HG02678 (cell line): ENCODE results near the gene AFM.

ENCODE experiments used
- ATAC-seq: cut with Tn5 transposase; IDR thresholded peaks from one replicate; pipeline ENCODE4 v1.9.1; 2021; ENCODE audit warnings: mild to moderate bottlenecking, moderate library complexity; ENCODE audit not compliant: unreplicated experiment

The AFM gene

DNA sequence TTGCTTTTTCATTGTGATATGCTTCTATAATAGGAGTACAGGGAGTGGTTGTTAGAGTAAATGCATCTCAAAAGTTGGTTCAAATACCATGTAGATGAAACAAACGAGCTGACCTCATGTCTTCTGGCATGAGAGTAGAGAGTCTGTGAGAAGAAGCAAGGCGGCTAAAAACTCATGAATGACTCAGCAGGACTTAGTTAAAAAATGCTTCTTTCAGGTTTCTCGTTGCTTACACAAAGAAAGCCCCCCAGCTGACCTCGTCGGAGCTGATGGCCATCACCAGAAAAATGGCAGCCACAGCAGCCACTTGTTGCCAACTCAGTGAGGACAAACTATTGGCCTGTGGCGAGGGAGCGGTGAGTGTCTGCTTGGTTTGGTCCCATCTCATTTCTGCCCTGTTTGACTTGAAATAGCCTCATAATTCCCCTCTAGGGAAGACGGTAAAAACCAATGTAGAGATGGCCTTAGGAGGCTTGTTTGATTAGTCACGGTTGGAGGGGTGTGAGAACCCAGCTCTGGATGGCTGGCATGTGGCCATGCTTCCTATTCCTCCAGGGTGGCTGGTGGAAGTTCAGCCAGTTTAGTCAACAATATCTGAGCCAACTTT, 31.0 kb upstream of the AFM start:
- ATAC-seq = no peak

DNA sequence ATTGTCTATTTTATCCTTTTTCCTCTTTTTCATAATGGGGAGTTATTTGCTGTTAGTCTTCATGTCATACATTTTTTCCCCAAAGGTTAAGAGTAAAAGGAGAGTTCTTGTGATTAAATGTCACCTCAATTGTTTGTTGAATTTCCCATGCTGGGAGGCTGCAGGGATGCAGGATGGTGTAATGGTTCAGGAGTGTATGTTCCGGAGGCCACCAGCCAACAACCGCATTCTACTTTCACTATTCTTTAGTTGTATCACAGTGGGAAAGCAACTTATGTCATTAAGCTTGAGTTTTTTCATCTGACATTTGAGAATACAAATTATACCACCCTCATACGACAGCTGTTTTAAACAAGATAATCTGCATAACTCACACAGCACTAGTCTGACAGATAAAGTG, 30.1 kb upstream of the AFM start:
- no peak for ATAC-seq

DNA sequence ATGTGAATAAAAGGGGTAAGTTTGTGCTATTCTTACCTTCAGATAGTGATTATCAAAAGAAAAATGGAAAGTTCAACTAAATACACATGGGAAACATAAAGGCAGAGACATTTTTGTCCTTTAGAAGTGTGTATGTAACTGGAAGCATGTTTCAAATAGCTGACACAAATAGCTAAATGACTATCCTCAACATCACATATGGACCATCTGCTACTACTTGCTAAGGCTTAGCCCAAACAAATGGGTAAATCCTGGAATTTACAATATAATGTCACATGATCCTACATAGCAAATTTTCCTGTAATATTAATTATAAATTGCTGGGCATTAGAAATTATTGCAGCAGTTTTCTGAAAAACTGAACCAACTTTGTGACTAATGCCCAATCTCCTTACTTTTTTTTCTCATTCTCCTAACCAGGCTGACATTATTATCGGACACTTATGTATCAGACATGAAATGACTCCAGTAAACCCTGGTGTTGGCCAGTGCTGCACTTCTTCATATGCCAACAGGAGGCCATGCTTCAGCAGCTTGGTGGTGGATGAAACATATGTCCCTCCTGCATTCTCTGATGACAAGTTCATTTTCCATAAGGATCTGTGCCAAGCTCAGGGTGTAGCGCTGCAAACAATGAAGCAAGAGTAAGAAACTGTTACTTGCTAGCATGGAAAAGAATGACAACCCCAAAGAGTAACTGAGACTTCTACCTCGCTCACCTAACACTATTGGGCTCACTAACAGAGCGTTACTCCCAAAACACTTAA, 29.4 kb upstream of the AFM start:
- no peak for ATAC-seq

GRCh38 chr4:73452953-73453700, 28.4 kb upstream of the AFM start:
- no peak for ATAC-seq

- no peak for ATAC-seq
Measured at GRCh38 chr4:73453701-73454005, 27.9 kb upstream of the AFM start.

DNA sequence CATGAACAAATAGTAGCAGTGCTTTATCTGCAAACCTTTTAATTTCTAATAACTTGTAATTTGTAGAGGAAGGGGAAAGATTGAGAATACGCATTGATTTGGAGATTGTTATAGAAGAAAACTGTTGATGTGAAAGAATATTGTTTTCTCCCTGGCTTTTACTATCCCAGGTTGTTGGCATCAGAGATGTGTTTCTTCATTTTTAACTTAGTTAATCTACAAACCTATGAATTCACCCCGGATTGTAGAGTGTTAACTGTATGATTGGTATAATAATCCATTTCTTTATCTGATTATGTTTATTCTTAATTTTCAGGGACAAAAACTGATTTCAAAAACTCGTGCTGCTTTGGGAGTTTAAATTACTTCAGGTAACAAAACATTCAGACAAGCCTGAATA, 26.6 kb upstream of the AFM start:
- no peak for ATAC-seq

- ATAC-seq = no peak
Measured at GRCh38 chr4:73456177-73457022, 25.1 kb upstream of the AFM start.

- no peak for ATAC-seq
Measured at GRCh38 chr4:73458184-73459047, 23.1 kb upstream of the AFM start.

- ATAC-seq = no peak
Measured at GRCh38 chr4:73459048-73459421, 22.5 kb upstream of the AFM start.

- no peak for ATAC-seq
Measured at GRCh38 chr4:73460913-73461522, 20.5 kb upstream of the AFM start.

DNA sequence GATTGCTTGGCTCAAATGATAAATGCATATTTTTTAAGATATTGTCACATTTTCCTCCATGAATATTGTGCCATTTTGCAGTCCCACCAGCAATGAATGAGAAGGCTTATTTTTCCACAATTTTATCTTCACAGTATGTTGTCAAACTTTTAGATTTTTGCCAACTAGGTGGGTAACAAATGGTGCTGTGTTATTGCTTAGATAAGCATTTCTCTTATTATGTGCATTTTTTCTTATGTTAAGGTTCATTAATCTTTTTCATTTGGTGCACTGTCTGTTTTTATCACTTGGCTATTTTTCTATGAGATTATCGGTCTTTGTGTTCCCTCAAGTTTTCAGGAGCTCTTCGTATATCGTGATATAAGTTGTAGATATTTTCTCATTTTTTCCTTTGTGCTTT, 13.4 kb upstream of the AFM start:
- no peak for ATAC-seq

DNA sequence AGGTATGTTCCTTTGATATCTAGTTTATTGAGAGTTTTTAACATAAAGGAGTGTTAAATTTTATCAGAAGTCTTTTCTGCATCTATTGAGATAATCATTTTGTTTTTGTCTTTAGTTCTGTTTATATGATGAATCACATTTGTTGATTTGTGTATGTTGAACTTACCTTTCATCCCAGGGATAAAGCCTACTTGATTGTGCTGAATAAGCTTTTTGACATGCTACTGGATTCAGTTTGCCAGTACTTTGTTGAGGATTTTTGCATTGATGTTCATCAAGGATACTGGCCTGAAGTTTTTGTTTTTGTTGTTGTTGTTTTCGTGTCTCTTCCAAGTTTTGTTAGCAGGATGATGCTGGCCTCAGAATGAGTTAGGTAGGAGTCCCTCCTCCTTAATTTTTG, 10.8 kb upstream of the AFM start:
- ATAC-seq = no peak

GRCh38 chr4:73477176-73477575, 4.4 kb upstream of the AFM start:
- ATAC-seq = no peak

DNA sequence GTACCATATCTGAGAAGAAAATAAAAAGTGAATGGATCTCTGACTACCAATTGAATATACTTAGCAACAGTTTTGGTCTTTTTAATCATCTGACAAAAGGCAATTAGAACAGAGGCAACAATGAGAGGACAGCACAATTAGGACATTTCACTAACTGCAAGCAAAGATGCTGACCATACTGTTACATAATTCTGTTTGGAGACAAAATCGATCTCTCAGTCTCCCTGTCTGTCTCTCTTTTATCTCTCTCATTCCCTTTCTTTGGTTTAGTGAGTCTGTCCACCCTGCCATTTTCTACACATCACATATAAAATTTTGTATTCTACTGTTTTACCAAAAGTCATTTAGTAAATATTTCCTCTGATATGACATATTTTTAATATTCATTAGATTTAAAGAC, 2.2 kb upstream of the AFM start:
- no peak for ATAC-seq

GRCh38 chr4:73485085-73485484, 3.5 kb downstream of the AFM start:
- no peak for ATAC-seq

DNA sequence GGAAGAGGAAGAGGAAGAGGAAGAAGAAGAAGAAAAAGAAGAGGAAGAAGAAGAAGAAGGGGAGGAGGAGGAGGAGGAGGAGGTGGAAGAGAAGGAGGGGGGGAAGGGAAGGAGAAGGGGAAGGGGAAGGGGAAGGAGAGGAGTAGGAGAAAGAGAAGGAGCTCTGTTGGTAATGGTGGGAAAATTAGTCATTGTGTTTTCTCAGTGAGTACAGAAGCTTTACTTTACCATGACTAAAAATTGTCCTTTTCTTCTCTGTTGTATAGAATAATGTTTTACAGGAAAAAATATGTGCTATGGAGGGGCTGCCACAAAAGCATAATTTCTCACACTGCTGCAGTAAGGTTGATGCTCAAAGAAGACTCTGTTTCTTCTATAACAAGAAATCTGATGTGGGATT, 4.1 kb downstream of the AFM start:
- ATAC-seq = no peak

- ATAC-seq = no peak
Measured at GRCh38 chr4:73486497-73486896, 5.0 kb downstream of the AFM start.

DNA sequence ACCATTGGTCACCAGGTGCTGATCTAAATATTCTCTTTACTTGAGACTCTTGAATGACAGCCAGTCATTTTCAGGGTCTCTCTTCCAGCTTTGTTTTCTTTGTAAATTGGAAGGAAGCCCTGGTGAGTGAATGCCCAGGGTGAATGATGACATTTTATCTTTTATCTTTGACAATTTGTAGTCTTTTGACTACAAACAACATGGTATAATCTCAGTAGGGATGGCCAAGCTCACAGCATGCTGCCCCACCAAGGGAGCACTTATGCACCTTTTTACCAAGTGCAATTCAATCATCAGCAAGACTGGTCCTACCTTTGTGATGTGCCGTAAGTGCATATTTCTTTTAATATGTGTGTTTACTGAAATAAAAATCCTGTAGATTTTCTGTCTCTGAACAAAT, 5.7 kb downstream of the AFM start:
- ATAC-seq = no peak

DNA sequence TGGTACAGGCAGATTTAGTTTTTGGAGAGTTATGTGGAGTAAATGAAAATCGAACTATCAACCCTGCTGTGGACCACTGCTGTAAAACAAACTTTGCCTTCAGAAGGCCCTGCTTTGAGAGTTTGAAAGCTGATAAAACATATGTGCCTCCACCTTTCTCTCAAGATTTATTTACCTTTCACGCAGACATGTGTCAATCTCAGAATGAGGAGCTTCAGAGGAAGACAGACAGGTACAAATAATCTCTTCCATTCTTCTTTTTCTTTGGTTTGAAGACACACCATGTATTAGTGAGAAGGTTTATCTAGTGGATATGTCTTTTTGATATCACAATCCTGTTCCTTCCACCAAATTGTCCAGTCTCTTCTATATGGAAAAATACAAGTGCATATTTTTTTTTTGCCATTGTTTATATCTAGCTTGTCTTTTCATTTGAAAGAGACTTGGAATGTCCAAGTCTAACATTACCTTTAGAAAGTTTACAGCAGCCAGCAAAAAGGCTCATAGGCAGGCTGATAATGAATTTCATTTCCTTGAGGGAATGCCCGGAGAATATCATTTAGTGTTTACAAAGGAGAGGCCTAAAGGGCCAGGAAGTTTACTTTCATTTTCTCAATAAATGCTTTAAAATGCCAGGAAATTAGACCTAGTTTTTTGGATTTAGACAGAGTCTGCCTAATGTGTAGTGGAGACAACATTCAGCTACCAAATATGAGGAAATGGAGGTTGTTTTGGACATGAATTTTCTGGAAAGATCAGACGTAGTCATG, 18.6 kb downstream of the AFM start:
- ATAC-seq = no peak
